ENCODE measurements around the gene CCDC40. TPM values are rescaled to one million over a fixed set of nuclear protein-coding genes. Genes with fewer than 3 reads are reported as not detected.
A peak's percentile ranks its signal among the peaks of the same experiment; 100 is the strongest.
"Not testable (repeated sequence)": the region's sequence is repeated elsewhere in the genome, so short reads cannot be mapped to it uniquely, and the experiment has no call there.

CCDC40 gene
- total RNA-seq, 2 donors from 2014 or later, result 1.2 to 3.6 TPM

GRCh38 chr17:80035687-80035936, 830 bp upstream of the CCDC40 start, which contains the start of gene TBC1D16:
TBC1D16 (minus strand) TSS chr17:80035872; CDS start chr17:80013547, 22,325 bp downstream.
- no peak for TF ChIP-seq CTCF (IDR thresholded peaks at IDR 0.05)
- no peaks in the 10 kb centered on the region for H3K36me3 ChIP-seq
- no peaks in the 10 kb centered on the region for H3K27me3 ChIP-seq
- DNase-seq, result no peak
- H3K9ac ChIP-seq (ENCODE audit: low read depth in 2 of 2, low read length in 2 of 2), result peak within 1 kb of the TSS; percentile 76 to 96
- peaks cover 7% of the 10 kb centered on the region for H3K4me1 ChIP-seq
- no peaks in the 10 kb centered on the region for H3K9me3 ChIP-seq
- H3K4me3 ChIP-seq, result peak within 1 kb of the TSS; percentile 59
- intact Hi-C loops (cut with DNase I), result no loop called here
- H3K27ac ChIP-seq, result peak within 1 kb of the TSS; percentile 60

- peak overlapping the region; percentile 58 for H3K27ac ChIP-seq
- peak overlapping the region; percentile 76 to 96 for H3K9ac ChIP-seq (ENCODE audit: low read depth in 2 of 2, low read length in 2 of 2)
- H3K9me3 ChIP-seq, result no peaks in the 10 kb centered on the region
- DNase-seq, result peak; percentile 43
- H3K27me3 ChIP-seq, result no peaks in the 10 kb centered on the region
- peaks cover 3% of the 10 kb centered on the region for H3K4me1 ChIP-seq
- peak overlapping the region; percentile 59 for H3K4me3 ChIP-seq
- no peak for TF ChIP-seq CTCF (IDR thresholded peaks at IDR 0.05)
- H3K36me3 ChIP-seq, result no peaks in the 10 kb centered on the region
- intact Hi-C loops (cut with DNase I), result no loop called here
These were observed 454 bp downstream of the CCDC40 start for GRCh38 chr17:80036715-80037477.

GRCh38 chr17:80043963-80044362, 7.5 kb downstream of the CCDC40 start:
- TF ChIP-seq CTCF (IDR thresholded peaks at IDR 0.05), result no peak
- H3K27me3 ChIP-seq, result no peaks in the 10 kb centered on the region

GRCh38 chr17:80045703-80046102, 9.3 kb downstream of the CCDC40 start:
- H3K9ac ChIP-seq (ENCODE audit: low read depth in 2 of 2, low read length in 2 of 2), result no peak overlapping the region
- intact Hi-C loops (cut with DNase I), result no loop called here
- H3K36me3 ChIP-seq, result no peaks in the 10 kb centered on the region
- DNase-seq, result no peak
- no peak overlapping the region for H3K27ac ChIP-seq
- H3K9me3 ChIP-seq, result no peaks in the 10 kb centered on the region
- H3K4me1 ChIP-seq, result no peaks in the 10 kb centered on the region
- no peak for TF ChIP-seq CTCF (IDR thresholded peaks at IDR 0.05)
- H3K4me3 ChIP-seq, result no peak overlapping the region
- H3K27me3 ChIP-seq, result no peaks in the 10 kb centered on the region

More at GRCh38 chr17:80043963-80044362, 7.5 kb downstream of the CCDC40 start:
- Histone ChIP-seq H3K36me3 (no peaks in the 10 kb centered on the region), H3K4me1 (no peaks in the 10 kb centered on the region), H3K9me3 (no peaks in the 10 kb centered on the region), H3K4me3 (no peak overlapping the region), H3K9ac (ENCODE audit: low read depth in 2 of 2, low read length in 2 of 2) (no peak overlapping the region), H3K27ac (no peak overlapping the region)
- intact Hi-C loops (cut with DNase I), result no loop called here
- DNase-seq, result no peak

GRCh38 chr17:80046709-80047108, 10.3 kb downstream of the CCDC40 start:
- H3K36me3 ChIP-seq; H3K4me1 ChIP-seq; H3K9ac ChIP-seq (ENCODE audit: low read depth in 2 of 2, low read length in 2 of 2); H3K4me3 ChIP-seq; intact Hi-C loops (cut with DNase I); H3K9me3 ChIP-seq; H3K27me3 ChIP-seq; DNase-seq; H3K27ac ChIP-seq: not testable (repeated sequence)

- no peak overlapping the region for H3K4me3 ChIP-seq
- no peak overlapping the region for H3K9ac ChIP-seq (ENCODE audit: low read depth in 2 of 2, low read length in 2 of 2)
- DNase-seq, result no peak
- H3K4me1 ChIP-seq, result no peaks in the 10 kb centered on the region
- no peaks in the 10 kb centered on the region for H3K9me3 ChIP-seq
- H3K36me3 ChIP-seq, result no peaks in the 10 kb centered on the region
- H3K27ac ChIP-seq, result no peak overlapping the region
- no peak for TF ChIP-seq CTCF (IDR thresholded peaks at IDR 0.05)
- no peaks in the 10 kb centered on the region for H3K27me3 ChIP-seq
- intact Hi-C loops (cut with DNase I), result no loop called here
These were observed 10.7 kb downstream of the CCDC40 start for GRCh38 chr17:80047176-80047575.
